GM19438 (cell line): ENCODE results near the gene NDUFAF2.
"Not testable (repeated sequence)": the region's sequence is repeated elsewhere in the genome, so short reads cannot be mapped to it uniquely, and the experiment has no call there.

Source experiments
- ATAC-seq: cut with Tn5 transposase; IDR thresholded peaks from one replicate; pipeline ENCODE4 v1.9.1; 2021; ENCODE audit warnings: low read depth; ENCODE audit not compliant: unreplicated experiment

The NDUFAF2 gene

DNA sequence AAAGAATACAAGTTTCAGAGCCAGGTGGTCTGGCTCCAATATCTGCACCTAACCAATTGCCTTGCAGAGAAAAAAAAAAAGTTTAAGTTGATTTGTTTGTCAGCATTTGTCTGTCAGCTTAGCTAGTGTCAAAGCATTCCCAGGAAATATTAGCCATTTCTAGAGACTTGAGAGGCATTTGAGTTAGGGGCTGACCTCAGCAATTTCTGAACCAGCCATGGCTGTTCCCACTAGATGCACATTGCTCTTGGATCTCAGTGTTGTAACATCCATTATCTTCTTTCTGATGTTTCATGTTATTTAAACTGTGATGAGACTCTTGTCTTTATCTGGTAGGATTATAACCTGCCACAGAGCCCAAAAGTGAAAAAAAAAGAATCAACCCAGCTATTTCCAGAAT, 102.3 kb downstream of the NDUFAF2 start:
- no peak for ATAC-seq

DNA sequence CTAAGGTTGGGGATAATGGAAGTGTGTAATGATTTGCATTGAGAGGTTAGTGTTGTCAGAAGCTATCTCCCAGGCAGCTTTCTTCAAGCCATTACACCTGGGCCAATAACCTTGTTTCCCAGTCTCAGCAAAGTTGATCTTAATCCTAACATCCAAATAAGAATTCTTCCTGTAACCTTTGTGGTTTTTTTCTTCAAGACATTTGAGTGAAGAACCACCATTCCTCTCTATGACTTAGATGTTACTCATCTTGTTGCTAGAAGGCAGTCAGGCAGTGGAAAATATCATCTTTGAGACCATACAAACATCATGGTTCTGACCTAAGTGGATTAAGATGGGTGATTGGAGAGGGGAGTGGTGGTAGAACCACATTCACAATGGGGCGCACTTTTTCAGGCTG, 103.5 kb downstream of the NDUFAF2 start:
- no peak for ATAC-seq

DNA sequence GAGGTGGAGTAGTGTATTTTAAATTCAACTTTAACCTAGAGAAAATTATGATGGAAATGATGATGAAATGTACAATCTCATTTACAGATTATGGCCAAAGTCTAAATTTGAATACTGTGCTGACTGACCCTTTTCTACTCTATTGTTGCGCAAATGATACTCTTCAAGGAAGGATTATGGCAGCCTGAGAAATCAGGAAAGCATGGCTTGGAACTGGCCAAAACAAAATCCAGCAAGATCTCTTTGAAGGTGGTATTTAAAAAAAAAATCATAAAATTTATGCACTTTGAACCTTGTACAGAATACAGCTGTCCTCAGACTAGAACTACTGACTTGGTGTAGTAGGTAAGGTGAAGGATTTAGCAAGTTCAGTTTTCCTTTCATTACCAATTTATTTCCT, 105.3 kb downstream of the NDUFAF2 start:
- ATAC-seq = no peak

DNA sequence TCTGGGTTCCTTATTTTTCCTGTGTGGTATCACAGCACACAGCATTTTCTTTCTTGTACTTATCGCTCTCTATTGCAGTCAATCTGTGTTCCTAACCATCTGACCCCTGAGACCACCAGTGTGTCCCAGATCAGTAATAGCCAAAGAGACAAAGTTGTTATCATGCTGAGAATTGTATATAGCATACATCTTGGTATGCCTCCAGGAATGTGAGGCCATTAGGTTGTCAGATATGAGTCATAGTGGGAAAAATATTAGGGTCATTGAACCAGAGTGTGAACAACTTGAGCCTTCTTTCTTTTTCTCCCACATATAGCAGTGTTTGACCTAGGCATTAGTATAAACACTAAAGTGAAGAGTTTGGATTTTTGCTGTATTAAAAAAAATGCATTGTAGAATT, 106.3 kb downstream of the NDUFAF2 start:
- ATAC-seq = no peak

DNA sequence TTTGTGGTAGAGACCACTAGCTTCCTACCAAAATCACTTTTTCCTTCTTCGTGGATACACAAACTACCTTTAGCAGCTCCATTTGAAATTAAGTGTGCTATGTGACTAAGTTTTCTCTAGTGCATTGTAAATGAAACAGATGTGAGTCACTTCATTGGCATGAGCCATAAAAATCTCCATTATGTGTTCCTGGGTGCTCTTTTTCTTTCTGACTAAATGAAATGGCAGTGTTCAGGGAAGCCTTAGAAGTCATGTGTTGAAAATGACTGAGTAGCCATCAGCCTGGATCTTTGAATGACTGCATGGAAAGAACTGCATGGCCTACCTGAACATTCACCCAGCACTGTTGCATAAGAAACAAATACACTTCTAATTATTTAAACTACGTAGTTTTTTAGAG, 107.9 kb downstream of the NDUFAF2 start:
- no peak for ATAC-seq

DNA sequence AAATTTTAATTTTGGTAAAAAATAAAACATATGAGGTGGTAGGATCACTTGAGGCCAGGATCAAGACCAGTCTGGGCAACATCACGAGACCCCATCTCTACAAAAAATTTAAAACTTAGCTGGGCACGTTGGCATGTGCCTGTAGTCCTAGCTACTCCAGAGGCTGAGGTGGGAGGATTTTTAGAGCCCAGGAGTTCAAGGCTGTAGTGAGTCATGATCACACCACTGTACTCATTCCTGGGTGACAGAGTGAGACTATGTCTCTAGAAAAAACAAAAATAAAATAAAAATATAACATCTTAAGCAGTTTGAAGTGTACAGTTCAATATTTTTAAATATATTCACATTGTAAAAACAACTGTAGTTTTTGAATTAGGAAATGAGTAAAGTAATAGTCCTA, 108.9 kb downstream of the NDUFAF2 start:
- ATAC-seq = no peak

DNA sequence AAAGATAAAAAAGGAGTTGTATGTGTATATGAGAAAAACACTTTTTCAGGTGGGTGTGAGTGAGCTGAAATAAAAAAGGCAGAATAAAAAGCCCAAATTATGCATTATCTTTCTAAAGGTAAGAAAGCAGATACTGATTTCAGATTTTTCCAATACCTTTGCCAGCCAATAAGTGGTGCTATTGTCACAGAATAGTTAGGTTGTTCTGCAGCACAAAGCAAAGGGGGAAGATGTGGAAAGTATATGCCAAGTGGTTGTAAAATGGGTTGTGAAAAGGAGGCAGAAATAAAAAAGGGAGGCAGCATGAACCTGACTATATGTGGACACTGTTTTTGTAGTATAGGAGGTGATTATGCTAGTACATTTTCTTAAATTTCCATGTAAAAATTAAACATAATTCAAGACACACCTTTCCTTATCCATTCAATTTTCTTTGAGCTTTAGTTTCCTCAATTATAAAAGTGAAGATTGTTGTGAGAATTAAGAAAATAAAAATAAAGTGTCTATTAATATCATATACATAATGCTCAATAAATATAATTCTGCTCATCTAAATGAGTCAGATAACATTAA, 110.5 kb downstream of the NDUFAF2 start:
- no peak for ATAC-seq

DNA sequence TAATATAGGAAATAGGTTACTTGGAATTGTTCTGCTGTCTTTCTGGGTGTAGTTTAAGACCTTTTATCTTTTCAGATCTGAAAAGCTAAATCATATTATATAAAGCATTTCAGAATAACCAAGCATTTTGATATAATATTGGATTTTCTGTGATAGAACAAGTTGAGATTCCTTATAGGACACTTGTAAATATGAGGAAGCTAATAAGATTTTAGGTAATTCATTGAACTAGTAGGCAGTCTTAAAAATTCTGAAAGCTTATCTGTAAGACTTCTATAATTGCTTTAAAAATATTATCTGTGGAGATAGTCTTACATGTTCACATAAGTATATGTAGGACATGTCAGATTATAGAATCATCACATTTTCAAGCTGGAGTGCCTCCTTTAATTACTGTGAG, 114.5 kb downstream of the NDUFAF2 start:
- ATAC-seq = no peak

DNA sequence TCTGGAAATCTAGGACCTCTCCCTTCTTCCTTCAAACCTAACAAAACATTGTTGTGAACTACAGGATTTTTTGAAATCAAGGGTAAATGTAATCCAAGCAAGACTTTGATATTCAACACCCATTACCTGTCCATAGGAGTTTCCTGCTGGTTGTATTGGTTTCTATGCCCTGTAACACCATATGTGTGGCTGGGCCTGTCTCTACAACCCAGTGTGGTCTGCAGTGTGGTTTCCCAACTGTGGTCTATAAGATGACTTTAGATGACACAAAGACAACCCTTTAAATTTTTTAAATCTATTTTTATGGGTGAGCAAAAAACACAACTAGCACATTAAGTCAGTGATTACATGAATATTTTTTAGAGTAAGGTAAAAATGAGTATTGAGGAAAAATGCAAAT, 124.1 kb downstream of the NDUFAF2 start:
- ATAC-seq = no peak

DNA sequence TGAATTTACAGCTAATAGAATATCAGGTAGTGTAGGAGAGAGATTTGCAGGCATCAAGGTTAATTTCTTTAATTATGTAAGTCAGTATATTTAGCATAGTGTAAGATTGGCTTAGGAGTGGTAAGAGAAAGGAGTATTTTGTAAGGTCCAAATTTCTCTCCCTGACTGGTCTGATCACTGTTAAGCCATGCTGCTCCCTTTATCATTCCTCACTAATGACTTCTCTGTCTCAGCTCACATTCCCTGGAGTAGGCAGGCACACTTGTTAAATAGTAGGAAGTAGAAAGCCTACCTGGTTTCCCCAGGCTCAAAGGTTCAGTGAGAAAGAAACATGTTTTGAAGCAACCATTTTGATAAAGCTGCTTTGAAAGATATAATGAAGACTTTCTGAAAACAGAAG, 126.5 kb downstream of the NDUFAF2 start:
- no peak for ATAC-seq

DNA sequence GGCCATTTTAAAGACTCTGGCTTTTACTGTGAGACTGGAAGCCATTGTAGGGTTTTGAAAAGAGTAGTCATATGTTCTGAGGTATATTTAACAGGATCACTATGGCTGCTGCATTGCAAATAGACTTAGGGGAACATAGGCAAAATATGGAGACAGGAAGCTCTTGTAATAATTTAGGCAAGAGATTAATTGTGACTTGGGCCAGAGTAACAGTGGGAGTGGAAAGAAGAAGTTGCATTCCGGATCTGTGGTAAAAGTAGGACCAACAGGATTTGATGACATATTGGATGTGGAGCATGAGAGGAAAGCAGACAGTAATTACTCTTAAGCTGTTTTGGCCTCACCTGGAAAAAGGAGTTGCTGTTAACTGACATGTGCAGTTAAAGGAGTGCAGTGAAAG, 131.6 kb downstream of the NDUFAF2 start:
- ATAC-seq = no peak

DNA sequence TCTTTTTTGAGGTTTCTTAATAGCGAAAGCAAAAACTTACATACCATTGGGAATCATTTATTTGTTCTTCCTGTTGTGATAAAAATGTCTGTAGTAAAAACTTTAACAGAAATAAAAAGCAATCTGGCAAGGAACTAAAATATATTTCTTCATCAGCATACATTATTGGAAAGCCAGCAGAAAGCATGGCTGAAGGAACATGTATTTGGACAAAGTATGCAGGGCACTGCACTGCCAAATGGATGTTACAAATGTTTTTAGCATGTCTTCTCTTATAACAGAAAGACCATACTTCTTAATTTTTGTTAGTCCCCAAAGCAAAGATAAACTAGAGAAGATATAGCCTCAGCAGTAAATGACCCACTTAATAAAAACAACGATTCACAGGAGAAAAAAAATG, 136.7 kb downstream of the NDUFAF2 start:
- ATAC-seq = no peak

DNA sequence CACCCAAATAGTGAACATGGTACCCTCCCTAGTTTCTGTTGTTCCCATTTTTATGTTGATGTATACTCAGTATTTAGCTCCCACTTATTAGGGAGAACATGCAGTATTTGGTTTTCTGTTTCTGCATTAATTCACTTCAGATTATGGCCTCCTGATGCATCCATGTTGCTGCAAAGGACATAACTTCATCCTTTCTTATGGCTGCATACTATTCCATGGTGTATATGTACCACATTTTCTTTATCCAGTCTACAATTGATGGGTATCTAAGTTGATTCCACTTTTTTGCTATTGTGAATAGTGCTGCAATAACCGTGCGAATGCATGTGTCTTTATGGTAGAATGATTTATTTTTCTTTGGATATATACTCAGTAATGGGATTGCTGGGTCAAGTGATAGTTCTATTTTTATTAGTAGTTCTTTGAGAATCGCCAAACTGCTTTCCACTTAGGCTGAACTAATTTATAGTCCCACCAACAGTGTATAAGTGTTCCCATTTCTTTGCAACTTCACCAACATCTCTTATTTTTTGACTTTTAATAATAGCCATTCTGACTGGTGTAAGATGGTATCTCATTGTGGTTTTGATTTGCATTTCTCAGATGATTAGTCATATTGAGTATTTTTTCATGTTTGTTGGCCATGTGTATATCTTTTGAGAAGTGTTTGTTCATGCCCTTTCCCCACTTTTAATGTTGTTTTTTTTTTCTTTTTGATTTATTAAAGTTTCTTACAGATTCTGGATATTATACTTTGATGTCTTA, 137.7 kb downstream of the NDUFAF2 start:
- ATAC-seq = no peak

DNA sequence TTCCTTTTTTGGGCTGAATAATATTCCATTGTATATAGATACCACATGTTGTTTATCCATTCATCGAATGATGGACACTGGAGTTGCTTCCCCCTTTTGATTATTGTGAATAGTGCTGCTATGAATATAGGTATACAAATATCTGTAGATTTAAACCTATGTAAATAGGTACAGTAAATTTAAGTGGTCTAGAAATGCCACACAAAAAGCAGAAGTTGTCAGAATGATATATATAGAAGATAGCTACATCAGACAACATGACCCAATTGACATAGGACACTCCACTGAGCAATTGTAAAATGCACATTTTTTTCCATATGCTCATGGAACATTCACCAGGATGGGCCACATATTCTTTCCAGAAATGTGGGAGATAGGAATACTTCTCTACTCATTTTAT, 139.7 kb downstream of the NDUFAF2 start:
- ATAC-seq = no peak

DNA sequence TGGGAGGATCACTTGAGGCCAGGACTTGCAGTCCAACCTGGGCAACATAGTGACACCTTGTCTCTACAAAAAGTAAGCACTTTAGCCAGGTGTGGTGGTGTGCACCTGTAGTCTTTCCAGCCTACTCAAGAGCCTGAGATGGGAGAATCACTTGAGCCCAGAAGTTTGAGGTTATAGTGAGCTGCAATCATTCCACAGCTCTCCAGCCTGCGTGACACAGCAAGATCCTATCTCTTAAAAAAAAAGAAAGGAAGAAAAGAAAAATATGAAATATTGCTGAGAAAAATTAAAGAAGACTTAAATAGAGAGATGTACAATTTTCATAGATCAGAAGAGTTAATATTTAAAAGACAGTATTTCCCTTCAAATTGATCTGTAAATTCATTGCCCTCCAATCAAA, 140.9 kb downstream of the NDUFAF2 start:
- ATAC-seq = no peak

DNA sequence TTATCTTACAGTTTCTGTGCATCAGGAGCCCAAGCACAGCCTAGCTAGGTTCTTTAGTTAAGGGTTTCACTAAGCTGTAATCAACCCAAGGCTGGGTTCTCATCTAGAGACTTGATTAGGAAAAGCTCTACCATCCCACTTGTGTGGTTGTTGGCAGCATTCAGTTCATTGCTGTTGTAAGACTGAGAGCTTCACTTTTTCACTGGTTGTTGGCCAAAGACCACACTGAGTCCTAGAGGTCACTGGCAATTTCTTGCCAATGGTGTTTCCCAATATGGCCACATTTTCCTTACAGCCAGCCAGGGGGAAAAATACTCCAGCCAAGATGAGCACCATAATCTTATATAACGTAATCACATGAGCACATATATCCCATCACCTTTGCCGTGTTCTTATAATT, 142.9 kb downstream of the NDUFAF2 start:
- no peak for ATAC-seq

DNA sequence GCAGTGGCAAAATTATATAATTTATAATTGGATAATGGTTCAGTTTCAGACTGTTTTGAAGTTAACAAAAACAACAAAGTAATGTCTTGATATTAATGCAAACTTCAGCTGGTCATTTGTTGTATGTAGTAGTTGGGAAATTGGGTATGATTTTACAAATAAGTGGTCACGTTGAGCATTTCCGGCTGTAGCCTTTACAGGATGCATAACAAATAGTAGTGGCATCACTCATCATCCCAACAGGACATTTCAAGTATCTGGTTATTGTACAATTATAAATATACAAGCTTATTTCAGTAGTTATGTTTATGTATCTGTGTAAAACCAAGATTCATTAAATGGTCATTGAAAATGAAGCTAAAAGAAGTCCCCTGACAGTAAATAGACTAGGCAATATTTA, 144.3 kb downstream of the NDUFAF2 start:
- no peak for ATAC-seq

DNA sequence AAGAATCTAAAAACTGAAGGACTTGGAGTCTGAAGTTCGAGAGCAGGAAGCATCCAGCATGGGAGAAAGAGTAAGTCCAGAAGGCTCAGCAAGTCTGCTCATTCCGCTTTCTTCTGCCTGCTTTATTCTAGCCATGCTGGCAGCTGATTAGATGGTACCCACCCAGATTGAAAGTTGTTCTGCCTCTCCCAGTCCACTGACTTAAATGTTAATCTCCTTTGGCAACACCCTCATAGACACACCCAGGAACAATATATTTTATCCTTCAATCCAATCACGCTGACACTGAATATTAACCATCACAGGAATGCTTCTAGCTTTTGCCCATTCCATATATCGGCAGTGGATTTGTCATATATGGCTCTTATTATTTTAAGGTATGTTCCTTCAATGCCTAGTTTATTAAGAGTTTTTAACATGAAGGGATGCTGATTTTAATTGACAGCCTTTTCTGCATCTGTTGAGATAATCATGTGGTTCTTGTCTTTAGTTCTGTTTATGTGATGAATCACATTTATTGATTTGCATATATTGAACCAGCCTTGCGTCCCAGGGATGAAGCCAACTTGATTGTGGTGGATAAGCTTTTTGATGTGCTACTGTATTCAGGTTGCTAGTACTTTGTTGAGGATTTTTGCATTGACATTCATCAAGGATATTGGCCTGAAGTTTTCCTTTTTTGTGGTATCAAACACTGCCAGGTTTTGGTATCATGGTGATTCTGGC, 148.2 kb downstream of the NDUFAF2 start:
- not testable (repeated sequence) for ATAC-seq

DNA sequence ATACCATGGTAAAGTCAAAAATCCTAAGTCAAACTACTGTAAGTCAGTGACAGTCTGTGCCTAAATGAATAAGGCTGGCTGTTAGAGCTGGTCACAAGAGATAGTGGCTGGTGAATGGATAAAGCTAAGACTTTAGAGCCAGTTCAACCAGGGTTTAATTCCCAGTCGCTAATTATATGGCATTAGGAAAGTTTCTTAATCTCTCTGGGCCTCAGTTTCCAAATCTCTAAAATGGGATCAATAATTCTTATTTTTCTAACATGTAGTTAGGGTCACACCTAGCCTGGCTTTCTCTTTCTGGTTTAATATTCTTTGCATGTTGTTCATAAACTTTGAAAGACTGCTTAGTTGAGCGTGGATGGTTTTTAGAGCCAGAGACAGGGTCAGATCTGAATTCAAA, 152.5 kb downstream of the NDUFAF2 start:
- no peak for ATAC-seq

DNA sequence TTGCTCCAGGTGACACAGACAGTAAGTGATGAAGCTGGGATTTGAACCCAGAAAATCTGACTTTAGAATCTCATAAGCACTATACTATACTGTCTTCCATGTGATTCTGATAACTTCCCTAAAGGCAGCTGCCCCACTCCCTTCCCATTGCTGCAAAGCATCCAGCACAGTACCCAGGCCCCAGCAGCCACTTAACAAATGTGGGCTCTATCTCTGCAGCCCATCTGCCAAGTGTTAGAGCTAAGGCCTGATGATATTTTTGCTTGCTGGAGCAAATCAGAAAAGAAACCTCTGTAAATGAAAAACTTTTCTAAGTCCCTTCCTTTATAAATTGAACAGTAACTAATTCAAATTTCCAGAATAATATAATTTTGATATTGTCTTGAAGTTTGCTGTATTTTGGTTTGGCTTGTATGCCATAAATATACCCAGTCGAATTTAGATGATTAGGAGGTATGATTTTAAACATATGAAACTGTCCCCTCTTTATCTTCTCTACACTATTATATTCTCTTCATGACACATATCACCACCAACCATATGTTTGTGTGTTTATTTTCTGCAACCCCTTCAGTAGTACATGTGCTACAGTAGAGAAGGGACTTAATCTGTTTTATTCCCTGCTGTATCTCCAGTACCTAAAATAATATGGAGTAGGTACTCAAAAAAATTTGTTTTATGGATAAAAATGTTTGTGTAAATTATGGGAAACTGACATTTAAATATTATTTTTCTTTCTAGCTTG, 153.4 kb downstream of the NDUFAF2 start:
- ATAC-seq = no peak

DNA sequence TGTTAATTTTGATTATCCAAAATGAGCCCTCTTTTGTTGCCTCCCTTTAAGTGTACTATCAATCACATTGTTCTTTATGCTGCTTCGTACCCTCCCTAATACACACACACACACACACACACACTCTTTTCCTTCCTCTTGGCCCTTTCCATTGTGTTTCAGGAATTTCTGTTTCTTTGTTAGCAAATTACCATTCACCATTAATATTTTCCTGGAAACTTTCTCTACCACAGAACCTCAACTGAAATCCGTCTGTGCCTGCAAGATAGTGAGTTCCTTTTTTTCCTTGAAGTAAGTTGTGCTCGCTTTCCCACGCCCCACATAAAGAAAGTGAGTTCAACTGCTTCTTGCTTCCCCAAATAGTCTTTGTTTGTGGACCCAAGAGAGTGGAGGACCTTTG, 155.4 kb downstream of the NDUFAF2 start:
- no peak for ATAC-seq
